ENCODE results near the gene LDLRAD4.

Gene LDLRAD4

DNA sequence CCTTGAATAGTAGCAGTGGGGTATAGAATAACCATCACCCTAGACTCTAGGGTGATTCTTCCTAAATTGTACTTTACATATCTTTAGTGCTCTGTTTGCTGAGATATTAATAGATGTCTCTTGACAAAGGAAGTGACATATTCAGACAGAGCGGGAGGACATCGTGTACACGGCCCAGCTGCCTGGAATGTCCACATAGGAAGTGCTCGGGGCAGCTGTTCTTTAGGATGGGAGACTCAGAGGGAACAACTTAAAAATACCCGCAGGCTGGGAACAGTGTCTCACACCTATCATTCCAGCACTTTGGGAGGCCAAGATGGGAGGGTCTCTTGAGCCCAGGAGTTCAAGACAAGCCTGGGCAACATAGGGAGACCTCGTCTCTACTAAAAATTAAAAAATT, 301.7 kb downstream of the LDLRAD4 start:
- DNase-seq (ENCODE audit: low read depth), result no peak

DNA sequence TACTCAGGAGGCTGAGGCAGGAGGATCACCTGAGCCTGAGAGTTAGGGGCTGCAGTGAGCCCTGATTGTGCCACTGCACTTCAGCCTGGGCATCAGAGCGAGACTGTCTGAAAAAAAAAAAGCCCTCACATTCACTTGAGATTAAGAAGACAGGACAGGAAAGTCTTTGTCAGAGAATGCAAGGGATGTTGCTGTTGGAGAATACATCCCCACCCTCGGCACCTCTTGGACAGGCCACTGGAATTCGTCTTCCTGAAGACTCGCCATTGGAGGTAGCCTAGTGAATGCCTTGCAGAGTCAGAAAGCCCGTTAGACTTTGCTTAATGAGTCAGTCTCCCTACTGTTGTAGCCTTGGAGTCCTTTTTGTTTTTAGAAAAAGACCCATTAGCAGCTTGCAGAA, 302.2 kb downstream of the LDLRAD4 start:
- no peak for DNase-seq (ENCODE audit: low read depth)

DNA sequence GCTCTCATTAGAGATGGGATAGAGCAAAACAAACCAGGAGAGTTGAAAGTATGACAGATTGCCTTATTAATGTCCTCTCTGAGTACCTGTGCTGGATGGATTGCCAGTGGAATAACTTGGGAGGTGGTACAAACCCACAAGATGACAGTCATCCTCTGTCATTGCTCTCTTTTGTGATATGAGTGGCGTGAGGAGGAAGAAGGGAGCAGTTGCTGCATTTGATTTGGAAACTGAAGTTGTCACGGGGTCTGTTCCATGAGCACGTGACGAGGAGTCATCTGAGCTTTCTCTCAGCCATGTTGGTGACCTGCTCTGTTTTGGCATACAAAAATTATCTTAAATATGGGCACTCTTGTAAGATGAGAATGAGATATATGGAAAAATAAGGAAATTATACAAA, 302.9 kb downstream of the LDLRAD4 start:
- DNase-seq (ENCODE audit: low read depth), result no peak

DNA sequence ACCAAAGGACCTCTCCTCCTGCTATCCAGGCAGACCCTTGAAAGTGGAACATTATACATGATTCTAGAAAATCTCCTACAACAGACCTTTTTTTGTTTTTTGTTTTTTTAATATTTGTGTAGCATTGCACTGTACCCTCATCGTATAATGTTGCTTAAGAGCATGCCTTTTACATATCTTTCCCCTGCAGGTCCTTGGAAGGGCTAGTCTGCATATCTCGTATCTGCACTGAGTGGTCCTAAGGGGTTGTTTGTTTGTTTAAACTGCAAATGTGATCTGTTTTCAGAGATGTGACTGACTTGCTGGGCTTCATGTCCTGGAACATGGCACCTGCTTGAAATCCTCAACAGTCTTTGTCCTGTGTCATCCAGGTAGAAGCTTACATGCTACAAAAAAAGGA, 303.7 kb downstream of the LDLRAD4 start:
- DNase-seq (ENCODE audit: low read depth), result no peak

DNA sequence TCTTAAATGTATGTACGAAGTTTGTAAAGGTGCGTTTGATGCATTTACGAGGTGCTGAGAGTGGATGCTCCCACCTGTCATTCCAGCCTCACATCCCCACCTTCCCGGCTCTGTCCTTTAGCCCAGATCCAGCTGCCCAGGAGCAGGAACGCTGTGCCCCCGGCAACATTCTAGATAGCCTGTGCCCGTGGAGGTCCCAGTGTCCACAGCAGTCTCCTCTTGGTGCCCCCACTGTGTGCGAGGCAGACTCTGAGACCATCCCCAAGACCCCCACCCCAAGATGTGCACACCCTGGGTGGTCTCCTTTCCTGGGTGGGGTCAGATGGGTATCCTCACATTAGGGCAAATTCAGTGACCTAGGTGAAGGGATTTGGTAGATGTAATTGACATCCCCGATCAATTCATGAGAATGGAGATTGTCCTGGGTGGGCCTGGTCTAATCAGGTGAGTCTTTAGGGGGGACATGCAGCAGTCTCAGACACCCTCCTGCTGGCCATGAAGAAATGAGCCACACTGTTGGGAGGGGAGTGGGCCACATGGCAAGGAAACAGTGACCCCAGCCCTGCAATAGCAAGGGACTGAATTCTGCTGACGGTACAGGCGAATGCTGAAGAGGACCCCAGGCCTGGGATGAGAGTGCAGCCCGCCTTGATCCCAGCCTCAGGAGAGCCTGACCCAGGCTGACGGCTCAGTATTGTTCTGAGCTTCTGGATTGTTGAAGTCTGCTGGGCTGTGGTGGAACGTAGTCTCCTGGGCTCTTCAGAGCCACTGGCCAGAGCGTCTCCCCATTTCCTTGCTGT, 304.5 kb downstream of the LDLRAD4 start:
- DNase-seq (ENCODE audit: low read depth), result no peak

DNA sequence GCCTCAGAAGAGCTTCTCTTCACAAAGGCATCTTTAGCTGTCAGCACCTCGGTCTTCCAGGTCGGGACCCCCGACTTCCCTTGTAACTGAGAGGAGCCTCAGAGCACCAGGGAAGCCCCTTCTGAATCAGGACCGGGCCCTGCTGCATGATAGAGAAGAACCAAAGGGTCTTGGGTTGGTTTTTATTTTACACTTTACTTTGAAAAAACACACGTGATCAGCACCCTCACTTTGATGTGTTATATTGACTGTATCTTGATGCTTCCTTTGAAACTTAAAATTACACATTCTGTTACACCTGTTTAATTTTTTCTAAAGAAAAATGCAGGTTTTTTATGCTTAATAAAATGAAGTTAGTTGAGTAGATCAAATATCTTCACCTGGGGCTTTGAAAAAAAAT, 305.5 kb downstream of the LDLRAD4 start:
- DNase-seq (ENCODE audit: low read depth), result no peak

DNA sequence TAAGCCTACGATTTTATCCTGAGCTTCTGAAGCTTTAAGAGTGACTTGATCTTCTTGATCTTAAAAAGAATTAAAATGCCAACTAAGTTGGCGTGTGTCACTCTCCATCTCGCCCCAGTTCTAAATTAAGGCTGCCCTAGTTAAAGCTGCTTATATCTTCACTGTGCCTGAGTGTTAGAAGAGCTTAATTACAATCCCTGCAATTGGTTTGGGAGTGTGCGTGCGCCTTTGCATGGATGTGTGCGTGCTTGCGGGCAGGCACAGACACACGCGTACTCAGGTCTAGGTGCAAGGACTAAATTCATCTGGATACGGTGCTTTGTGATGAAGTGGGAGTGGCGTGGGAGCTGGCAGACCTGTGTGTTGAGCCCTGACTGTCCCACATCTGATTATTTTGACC, 306.3 kb downstream of the LDLRAD4 start:
- DNase-seq (ENCODE audit: low read depth), result no peak

DNA sequence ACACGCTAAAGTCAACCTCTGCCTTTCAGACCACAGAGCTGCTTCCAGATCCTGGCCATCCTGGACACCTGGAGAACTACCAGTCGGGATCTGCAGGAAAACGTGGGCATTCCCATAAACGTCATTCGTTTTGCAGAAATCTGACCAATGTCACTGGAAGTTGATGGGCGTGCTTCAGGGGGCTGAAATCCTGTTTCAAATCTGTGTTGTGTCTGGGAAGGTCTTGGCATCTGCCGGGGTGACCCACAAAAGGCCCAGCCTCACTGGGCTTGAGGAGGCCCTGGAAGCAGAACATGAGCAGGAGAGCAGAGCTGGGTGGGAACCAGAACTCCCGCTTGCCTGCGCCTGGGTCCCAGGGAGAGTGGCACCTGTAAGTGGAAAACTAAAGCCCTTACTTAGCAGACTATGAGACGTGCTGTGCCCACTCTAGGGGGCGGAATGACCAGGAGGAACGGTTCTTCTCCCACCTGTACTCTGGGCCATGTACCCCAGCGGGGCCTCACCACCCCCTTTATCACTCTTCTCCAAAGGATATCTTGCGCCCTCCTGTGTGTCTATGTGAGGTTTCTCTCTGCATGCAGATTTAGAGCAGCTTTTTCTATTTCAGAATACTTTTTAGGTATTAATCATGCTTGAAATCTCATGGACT, 306.9 kb downstream of the LDLRAD4 start:
- no peak for DNase-seq (ENCODE audit: low read depth)

DNA sequence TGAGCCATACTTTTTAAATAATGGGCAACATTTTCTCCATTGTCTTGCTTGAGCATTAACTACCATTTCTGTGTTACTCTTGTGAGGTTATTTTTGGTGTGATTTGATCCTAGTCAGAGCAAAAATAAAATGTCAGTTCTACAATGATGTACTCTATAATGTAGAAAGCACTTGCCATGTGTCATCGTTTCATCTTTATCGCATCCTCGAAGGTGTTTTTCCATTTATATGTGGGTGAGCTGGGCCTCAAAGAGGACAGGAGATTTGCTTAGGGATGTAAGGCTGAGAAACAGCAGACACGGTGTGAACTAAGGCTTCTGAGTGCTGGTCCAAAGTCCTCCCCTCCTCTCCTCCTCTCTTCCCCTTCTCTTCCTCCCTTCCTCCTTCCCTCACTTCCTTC, 308.0 kb downstream of the LDLRAD4 start:
- no peak for DNase-seq (ENCODE audit: low read depth)

DNA sequence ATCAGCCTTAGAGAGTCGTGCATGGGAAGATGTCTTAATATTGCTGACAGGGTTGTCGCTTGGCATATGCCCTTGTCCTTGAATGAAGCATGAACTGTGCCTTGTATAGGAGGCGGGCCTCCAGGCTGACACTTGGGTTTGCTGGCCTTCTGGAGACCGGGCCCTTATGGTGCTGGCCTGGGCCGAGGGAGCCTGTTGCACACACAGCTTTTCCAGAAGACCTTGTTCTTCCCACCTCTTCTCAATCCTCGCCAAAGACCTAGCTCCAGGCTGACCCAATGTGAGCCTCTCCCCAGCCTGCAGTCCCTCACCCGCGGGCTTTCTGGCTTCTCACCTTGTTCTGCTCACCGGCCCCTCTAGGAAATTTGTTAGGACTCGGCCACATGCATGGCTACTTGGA, 308.7 kb downstream of the LDLRAD4 start:
- no peak for DNase-seq (ENCODE audit: low read depth)

DNA sequence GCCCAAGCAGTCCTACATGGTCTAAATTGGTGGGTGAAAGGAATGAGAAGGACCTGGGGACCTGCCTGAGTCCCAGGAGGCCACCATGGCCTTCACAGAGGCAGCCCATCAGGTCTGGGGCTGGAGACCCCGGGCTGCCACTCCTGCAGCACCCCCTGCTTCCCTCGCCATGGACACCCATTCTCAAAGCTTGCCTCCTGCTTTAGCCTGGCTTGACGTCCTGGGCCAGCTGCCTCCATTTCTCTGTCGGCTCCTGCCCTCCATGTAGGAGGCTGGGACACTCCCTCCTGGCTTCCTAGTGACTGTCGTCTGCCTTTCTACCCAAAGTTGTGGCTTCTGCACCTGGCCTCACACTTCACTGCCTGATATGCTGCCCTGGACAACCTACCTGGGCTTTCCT, 309.2 kb downstream of the LDLRAD4 start:
- DNase-seq (ENCODE audit: low read depth), result no peak

DNA sequence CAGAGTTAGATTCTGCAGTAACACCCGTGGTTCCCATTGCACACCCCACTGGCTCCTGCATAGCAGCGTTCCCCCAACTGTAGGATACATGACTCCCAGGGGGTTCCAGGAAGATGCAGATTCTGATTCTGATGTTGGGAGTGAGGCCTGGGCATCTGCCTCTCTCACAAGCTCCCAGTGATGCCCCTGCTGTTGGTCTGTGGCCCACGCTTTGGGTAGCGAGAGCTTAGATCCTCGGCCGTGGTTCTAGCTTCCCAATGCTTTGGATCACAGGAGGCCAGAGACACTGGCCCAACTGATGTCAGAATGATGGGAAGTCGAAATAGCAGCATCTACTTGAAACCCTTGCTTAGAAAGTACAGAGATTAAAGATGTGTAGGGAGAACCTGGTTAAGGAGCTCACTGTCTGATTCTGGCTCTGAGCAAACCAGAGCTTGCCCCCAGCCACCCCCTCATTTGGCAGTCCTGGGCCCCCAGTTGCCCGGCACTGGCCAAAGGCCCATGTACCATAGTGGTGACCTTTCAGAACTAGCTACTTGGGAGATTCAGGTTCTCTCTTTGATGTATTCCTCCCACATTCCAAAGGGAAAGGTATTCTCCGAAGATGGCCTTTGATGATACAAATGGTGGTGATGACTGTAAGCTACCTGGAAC, 310.3 kb downstream of the LDLRAD4 start:
- DNase-seq (ENCODE audit: low read depth), result no peak

DNA sequence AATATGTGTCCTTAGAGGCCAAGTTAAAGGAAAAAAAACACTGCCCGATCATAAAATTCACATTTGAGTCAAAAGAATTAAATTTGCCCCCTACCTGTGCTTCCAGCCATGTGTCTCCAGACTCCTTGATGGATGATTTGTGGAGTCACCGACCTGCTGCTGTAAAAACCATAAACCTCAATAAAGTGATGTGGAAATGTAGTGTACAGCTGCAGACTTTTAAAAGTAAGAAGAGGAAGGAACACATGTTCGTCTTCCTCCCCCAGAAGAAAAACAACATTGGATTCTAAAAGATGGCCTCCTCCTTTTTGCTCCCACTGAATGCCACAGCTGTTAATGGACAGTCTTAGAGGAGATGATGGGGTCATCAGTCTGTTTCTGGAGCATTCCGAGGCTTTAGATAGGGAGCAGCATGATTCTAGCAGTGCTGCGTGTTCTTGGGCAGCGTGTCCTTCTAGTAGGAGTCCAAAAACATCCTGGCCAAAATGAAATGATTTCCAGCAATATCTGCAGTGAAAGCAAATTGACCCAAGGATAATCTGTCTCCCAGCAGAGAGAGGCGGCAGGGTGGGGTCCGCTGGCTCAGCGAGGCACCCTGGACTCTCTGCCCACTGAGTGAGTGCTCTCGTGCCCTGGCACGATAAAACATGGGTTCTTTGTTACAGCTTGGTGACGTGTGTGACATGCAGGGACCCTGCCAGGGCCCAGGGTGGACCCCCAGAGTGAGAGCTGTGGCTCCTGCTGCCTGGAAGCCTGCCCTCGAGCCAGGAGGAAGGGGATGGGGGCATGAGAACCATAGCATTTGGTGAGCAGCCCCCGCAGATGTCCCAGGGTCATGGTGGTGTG, 311.7 kb downstream of the LDLRAD4 start:
- DNase-seq (ENCODE audit: low read depth), result no peak

DNA sequence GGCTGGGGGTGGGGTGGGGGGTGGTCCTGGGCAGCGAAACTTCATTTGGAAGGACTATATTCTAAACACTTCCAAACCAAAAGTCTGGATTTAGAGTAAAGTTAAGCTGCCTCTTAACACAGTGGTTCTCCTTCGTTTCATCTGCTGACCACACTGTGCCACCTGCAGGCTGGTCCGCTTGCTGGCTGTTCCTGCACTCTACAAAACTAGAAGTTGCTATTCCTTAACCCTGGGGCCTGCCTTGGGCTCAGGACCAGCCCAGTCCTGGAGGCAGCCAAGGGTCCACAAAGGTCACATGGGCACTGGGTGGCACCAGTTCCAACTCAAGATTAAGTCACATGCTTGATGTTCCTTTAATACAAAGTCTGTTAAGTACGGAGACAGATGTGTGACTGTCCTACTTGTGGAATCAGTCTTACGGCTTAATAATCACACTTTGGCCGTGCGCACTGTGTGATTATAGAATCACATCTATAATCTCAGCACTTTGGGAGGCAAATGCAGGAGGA, 312.4 kb downstream of the LDLRAD4 start:
- no peak for DNase-seq (ENCODE audit: low read depth)

DNA sequence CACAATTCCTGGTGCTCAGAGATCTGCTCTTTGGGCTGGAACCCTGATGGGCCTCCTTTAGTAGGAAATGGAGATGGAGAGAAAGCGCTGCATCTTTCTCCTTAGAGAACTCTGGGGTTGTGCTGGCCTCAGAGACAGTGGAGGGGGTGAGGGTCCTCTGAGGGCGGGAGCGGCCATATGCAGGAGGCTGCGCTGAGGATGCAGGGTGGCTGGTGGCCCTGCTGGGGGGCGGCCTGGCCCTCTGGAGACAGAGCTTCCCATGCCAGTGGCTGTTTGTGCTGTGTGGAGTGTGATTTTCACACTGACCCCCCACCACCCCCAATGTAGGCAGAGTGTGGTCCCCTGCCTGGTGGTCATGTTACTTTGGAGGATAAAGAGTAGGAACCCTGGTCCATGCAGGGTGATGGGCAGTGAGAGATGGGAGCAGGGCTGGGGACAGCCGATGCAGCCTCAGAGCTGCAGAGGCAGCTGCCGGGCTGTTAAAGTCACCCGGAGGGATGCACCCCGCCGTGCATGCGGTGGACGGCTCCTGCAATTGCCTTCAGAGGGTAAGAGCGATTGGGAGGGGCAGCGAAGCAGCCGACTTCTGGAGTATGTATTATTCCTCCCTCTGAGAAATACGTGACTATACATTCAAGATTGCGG, 313.2 kb downstream of the LDLRAD4 start:
- DNase-seq (ENCODE audit: low read depth), result no peak

DNA sequence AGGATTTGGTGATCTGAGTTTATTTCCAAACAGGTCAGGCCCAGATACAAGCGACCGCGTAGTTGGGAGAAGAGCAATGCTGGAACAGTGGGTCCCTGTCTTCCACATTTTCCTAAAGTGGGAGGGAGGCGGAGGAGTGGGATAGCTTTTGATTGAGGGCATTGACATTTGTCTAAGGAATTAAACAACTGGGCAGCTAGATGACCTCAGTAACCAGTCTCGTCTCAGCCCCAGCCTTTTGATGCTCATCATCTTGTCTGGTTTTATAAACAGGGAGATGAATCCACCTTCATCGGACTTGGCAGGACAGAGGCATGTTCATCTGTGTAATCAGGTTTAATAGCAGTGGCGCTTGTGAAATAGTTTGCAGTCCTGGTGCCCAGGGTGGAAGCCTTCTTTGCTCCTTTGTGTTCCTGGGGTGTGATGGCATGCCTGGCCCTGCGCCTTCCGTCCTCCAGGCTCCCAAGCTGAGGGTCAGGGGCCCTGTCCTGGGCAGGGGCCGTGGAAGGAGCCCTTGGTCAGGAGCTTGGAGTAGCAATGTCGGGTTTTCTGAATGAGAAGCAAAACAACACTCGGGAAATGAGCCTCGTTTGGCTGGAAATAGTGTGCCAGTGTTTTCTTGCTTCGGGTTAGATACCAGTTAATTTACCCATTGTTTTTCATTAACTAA, 314.0 kb downstream of the LDLRAD4 start:
- no peak for DNase-seq (ENCODE audit: low read depth)

DNA sequence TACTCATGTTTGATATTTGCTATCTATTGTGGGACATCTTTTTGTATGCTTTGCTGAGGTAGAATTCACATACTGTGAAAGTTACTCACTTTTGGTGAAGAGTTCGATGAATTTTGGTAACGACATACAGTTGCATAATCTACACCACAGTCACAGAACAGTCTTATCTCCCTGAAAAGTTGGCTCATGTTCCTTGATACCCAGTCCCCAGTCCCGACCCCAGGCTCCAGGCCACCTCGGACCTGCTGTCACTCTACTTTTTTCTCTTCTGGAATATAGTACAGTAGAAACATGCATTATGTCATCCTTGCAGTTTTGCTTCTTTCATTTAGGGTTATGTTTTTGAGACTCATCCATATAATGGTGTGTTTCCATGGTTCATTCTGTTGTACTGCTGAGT, 316.1 kb downstream of the LDLRAD4 start:
- DNase-seq (ENCODE audit: low read depth), result no peak

DNA sequence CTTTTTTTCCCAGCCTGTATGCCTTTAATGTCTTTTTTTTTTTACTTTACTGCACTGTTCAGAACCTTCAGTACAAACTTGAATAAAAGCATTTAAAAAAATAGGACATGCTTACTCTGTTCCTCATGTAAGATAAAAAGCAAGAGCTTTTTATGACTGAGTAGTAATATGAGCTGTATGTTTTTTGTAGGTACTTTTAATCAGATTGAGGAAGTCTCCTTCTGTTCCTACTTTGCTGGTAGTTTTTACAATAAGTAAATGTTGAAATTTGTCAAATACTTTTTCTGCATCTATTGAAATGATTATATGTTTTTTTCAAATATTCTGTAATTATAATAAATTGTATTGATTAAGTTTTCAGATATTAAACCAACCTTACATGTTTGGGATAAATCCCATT, 318.0 kb downstream of the LDLRAD4 start:
- DNase-seq (ENCODE audit: low read depth), result no peak

DNA sequence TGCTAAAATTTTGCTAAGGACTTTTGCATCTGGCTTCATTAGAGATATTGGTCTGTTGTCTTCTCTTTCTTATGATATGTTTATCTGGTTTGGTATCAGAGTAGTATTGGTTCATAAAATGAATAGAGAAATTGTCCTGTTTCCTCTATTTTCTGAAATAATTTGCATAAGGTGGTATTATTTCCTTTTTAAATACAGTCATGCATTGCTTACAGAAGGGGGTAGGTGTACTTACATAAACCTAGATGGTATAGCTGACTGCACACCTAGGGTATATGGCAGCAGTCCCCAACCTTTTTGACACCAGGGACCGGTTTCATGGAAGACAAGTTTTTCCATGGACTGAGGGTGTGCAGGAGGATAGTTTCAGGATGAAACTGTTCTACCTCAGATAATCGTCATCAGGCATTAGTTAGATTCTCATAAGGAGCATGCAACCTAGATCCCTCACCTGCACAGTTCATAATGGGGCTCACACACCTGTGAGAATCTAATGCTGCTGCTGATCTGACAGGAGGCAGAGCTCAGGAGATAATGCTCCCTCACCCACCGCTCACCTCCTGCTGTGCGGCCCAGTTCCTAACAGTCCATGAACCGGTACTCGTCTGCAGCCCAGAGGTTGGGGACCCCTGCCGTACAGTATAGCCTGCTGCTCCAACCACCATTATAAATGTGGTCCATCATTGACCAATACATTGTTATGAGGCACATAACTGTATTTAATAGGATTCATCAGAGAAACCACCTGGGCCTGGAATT, 318.6 kb downstream of the LDLRAD4 start:
- DNase-seq (ENCODE audit: low read depth), result no peak

DNA sequence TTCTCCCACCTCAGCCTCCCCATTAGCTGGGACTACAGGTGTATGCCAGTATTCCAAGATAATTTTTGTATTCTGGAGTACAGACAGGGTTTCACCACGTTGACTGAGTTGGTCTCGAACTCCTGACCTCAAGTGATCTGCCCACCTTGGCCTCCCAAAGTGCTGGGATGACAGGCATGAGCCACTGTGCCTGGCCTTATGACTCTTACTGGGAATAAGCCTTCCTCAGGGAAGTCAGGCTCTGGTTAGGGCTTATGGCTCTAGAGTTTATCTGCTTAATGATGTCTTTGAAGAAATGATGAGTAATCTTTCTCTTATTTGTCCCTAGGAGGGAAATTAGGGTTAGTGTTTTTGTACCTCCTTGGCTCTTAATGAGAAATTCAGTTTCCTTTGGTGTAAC, 320.1 kb downstream of the LDLRAD4 start:
- no peak for DNase-seq (ENCODE audit: low read depth)
